Natural killer cell (primary cell): ENCODE measurements around the gene FAM169A. TPM values are rescaled to one million over a fixed set of nuclear protein-coding genes. Genes with fewer than 3 reads are reported as not detected.

ENCODE experiments used
- ATAC-seq, 3 donors: fragments of 150-1000 bp in 2 of 3; fragments of 200-7000 bp in 1 of 3; cut with Tn5 transposase; 1 replicate in 1 of 3; 2 replicates in 2 of 3; pipeline ENCODE4 v1.10.0; 2021; ENCODE audit warnings: mild to moderate bottlenecking in 2 of 3, moderate library complexity in 2 of 3
- DNase-seq, 2 donors: peaks; one replicate each; pipeline versions ENCODE4 v3.0.0 to v3.0.0-alpha.2; 2013 to 2021; ENCODE audit warnings: mixed read lengths in 1 of 2
- H3K27ac ChIP-seq: one replicate; pipeline ENCODE4 v1.5.1; 2013; ENCODE audit warnings: mild to moderate bottlenecking, low read length
- H3K27me3 ChIP-seq: one replicate; pipeline ENCODE4 v1.6.1; 2013; ENCODE audit warnings: low read length; ENCODE audit not compliant: control insufficient read depth, insufficient read depth
- H3K36me3 ChIP-seq: one replicate; pipeline ENCODE4 v1.6.1; 2013; ENCODE audit warnings: low read length; ENCODE audit not compliant: control insufficient read depth, insufficient read depth
- H3K4me1 ChIP-seq: one replicate; pipeline ENCODE4 v1.6.1; 2013; ENCODE audit warnings: low read length; ENCODE audit not compliant: control insufficient read depth, insufficient read depth
- H3K4me3 ChIP-seq: one replicate; pipeline ENCODE4 v1.5.1; 2013; ENCODE audit warnings: low read length
- H3K9me3 ChIP-seq: one replicate; pipeline ENCODE4 v1.6.1; 2013; ENCODE audit warnings: low read length; ENCODE audit not compliant: control insufficient read depth, insufficient read depth
- H3K27ac Mint-ChIP-seq, 2 donors: one replicate each; pipeline ENCODE4 v1.8.0; 2022; ENCODE audit warnings: mild to moderate bottlenecking in 2 of 2, mixed read lengths in 2 of 2, moderate library complexity in 1 of 2
- H3K27me3 Mint-ChIP-seq, 2 donors: one replicate each; pipeline ENCODE4 v1.8.0; 2022; ENCODE audit warnings: low read depth in 2 of 2, mixed read lengths in 2 of 2
- H3K36me3 Mint-ChIP-seq: one replicate; pipeline ENCODE4 v1.8.0; 2022; ENCODE audit warnings: mixed read lengths
- H3K4me1 Mint-ChIP-seq, 2 donors: one replicate each; pipeline ENCODE4 v1.8.0; 2022; ENCODE audit warnings: mixed read lengths in 2 of 2
- H3K4me3 Mint-ChIP-seq: one replicate; pipeline ENCODE4 v1.8.0; 2022; ENCODE audit warnings: mild to moderate bottlenecking, moderate library complexity, mixed read lengths
- H3K9me3 Mint-ChIP-seq, 2 donors: one replicate each; pipeline ENCODE4 v1.8.0; 2022; ENCODE audit warnings: mixed read lengths in 2 of 2
- CTCF ChIP-seq: fragments of 200-600 bp; IDR thresholded peaks from one replicate; pipeline ENCODE4 v1.8.0; 2022; ENCODE audit warnings: antibody characterized with exemption
- whole genome bisulfite sequencing: methylation state at CpG from one replicate; pipeline ENCODE4 v1.1.7; 2013; ENCODE audit warnings: missing lambda C conversion rate; ENCODE audit not compliant: insufficient coverage; 5-methylcytosine and 5-hydroxymethylcytosine counted together
- intact Hi-C: fragments of 100-400 bp; cut with micrococcal nuclease; formaldehyde crosslinking; loops from one replicate; pipeline ENCODE4 v1.14.2; 2022
- total RNA-seq, 4 donors: library from RNA; stranded (reverse); fragments of 120-200 nt in 1 of 4; gene quantifications; one replicate each; pipeline versions ENCODE4 v1.2.3 to v1.2.4, GENCODE V29; 2013 to 2022

FAM169A gene
- total RNA-seq, 3 donors from 2014 or later (not counting 1 experiment from before 2014, with no cell fraction given), result 28.0 to 32.6 (median 28.6) TPM

DNA sequence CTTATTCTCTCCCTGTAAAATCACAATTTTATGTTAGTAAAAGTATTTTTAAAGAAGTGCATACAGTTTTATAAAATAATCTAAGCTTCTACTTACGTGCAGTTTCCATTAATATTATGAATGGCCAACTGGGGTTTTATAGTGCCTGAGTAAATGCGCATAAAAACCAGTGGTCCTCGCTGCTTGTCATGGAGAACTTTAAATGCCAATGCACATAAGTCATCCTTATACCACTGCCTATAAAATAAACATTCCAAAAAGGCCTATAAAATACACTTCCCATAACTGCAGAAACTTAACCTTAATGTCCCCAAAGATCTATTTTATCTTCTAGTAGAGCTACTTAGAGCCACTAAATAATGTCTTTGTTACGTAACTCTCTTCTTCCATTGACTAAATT, 127.8 kb downstream of the FAM169A start:
- ATAC-seq, result no peak
- DNase-seq, result no peak
- Mint-ChIP-seq H3K9me3 (no peaks in the 10 kb centered on the region), H3K36me3 (peaks cover 9% of the 10 kb centered on the region), H3K27me3 (no peaks in the 10 kb centered on the region), H3K27ac (no peak overlapping the region), H3K4me1 (no peaks in the 10 kb centered on the region), H3K4me3 (no peak overlapping the region)
- Histone ChIP-seq H3K36me3 (peaks cover 63% of the 10 kb centered on the region), H3K4me3 (no peak overlapping the region), H3K27me3 (no peaks in the 10 kb centered on the region), H3K4me1 (no peaks in the 10 kb centered on the region), H3K9me3 (no peaks in the 10 kb centered on the region), H3K27ac (no peak overlapping the region)
- TF ChIP-seq CTCF, result no peak
- WGBS, result 98% methylated on average over 4 of the region's 4 CpGs
- intact Hi-C loops, result no loop called here

GRCh38 chr5:74736759-74737158, 129.4 kb downstream of the FAM169A start:
- no peak overlapping the region for H3K27ac Mint-ChIP-seq
- DNase-seq (no peak), ATAC-seq (no peak)
- WGBS, result 98% methylated on average over 5 of the region's 6 CpGs
- H3K36me3 ChIP-seq, result peaks cover 66% of the 10 kb centered on the region
- H3K4me3 ChIP-seq, result no peak overlapping the region
- no peaks in the 10 kb centered on the region for H3K4me1 ChIP-seq
- peaks cover 13% of the 10 kb centered on the region for H3K36me3 Mint-ChIP-seq
- no peaks in the 10 kb centered on the region for H3K27me3 Mint-ChIP-seq
- no peaks in the 10 kb centered on the region for H3K4me1 Mint-ChIP-seq
- H3K9me3 Mint-ChIP-seq, result no peaks in the 10 kb centered on the region
- no peak for TF ChIP-seq CTCF
- no peak overlapping the region for H3K4me3 Mint-ChIP-seq
- no peak overlapping the region for H3K27ac ChIP-seq
- no peaks in the 10 kb centered on the region for H3K9me3 ChIP-seq
- no peaks in the 10 kb centered on the region for H3K27me3 ChIP-seq
- intact Hi-C loops, result no loop called here

Other genes starting within 250 kb of the FAM169A start
- gene ENC1, start 225.7 kb downstream of the FAM169A start, total RNA-seq, result 100 to 1,000 TPM in 1 of 3 donors, 10 to 100 TPM in 2; 89.6 to 133 (median 99.3) TPM
- 10 to 100 TPM; 55.3 to 61.4 (median 55.5) TPM for gene HEXB, start 181.2 kb downstream of the FAM169A start, total RNA-seq
- 10 to 100 TPM; 11.9 to 27.9 (median 19.1) TPM for gene GFM2, start 99.3 kb downstream of the FAM169A start, total RNA-seq
- 10 to 100 TPM; 53.2 to 75.8 (median 74.0) TPM for gene NSA2, start 99.1 kb downstream of the FAM169A start, total RNA-seq
- 1 to 10 TPM in 1 of 3 donors, under 1 TPM in 2; 0.25 to 2.0 (median 0.52) TPM for gene GCNT4, start 186.2 kb upstream of the FAM169A start, total RNA-seq